ENCODE measurements around the gene CRTC3. TPM values are rescaled to one million over a fixed set of nuclear protein-coding genes. Genes with fewer than 3 reads are reported as not detected.
A peak's percentile ranks its signal among the peaks of the same experiment; 100 is the strongest.

The CRTC3 gene
- total RNA-seq, 1 experiment from 2014 or later, result 25.9 TPM

- Mint-ChIP-seq H3K27ac (ENCODE audit: low read depth, unreplicated experiment) (no peak overlapping the region), H3K36me3 (ENCODE audit: insufficient read depth, unreplicated experiment) (peaks cover 16% of the 10 kb centered on the region), H3K4me3 (ENCODE audit: unreplicated experiment) (no peak overlapping the region), H3K9me3 (ENCODE audit: unreplicated experiment) (no peaks in the 10 kb centered on the region), H3K4me1 (ENCODE audit: insufficient read depth, unreplicated experiment) (peaks cover 5% of the 10 kb centered on the region), H3K27me3 (ENCODE audit: insufficient read depth, unreplicated experiment) (no peaks in the 10 kb centered on the region)
- no peak for TF ChIP-seq CTCF (IDR thresholded peaks at IDR 0.05; ENCODE audit: unreplicated experiment)
- BruUV-seq (replicated peaks), result no TSS peak
- intact Hi-C loops (cut with micrococcal nuclease), result no loop called here
- POLR2A ChIA-PET, result no interaction called here
- DNase-seq (ENCODE audit: unreplicated experiment), result no peak
- CTCF ChIA-PET, result no interaction called here
These were observed 58.7 kb downstream of the CRTC3 start for GRCh38 chr15:90588427-90588826.

GRCh38 chr15:90591524-90591923 is 61.8 kb downstream of the CRTC3 start:
- BruUV-seq (replicated peaks), result no TSS peak
- H3K4me1 Mint-ChIP-seq (ENCODE audit: insufficient read depth, unreplicated experiment), result peaks cover 12% of the 10 kb centered on the region
- H3K9me3 Mint-ChIP-seq (ENCODE audit: unreplicated experiment), result no peaks in the 10 kb centered on the region
- no peak for DNase-seq (ENCODE audit: unreplicated experiment)
- ChIA-PET POLR2A (interaction anchor here (0.6 to 1.8 kb wide), 4 partner anchors 30 to 276 kb away, joined by 3 to 8 read pairs (median 3); no protein-coding TSS in a partner anchor), CTCF (interaction anchor here (0.6 kb wide), 1 partner anchor 725 kb away, joined by 3 read pairs; no protein-coding TSS in a partner anchor)
- TF ChIP-seq CTCF (IDR thresholded peaks at IDR 0.05; ENCODE audit: unreplicated experiment), result no peak
- H3K27me3 Mint-ChIP-seq (ENCODE audit: insufficient read depth, unreplicated experiment), result no peaks in the 10 kb centered on the region
- intact Hi-C loops (cut with micrococcal nuclease), result loop anchor here (5.0 kb wide), 1 partner anchor 59 kb away; no protein-coding TSS in a partner anchor
- H3K27ac Mint-ChIP-seq (ENCODE audit: low read depth, unreplicated experiment), result no peak overlapping the region
- peaks cover 20% of the 10 kb centered on the region for H3K36me3 Mint-ChIP-seq (ENCODE audit: insufficient read depth, unreplicated experiment)
- no peak overlapping the region for H3K4me3 Mint-ChIP-seq (ENCODE audit: unreplicated experiment)

- H3K4me1 Mint-ChIP-seq (ENCODE audit: insufficient read depth, unreplicated experiment), result peaks cover 12% of the 10 kb centered on the region
- H3K27me3 Mint-ChIP-seq (ENCODE audit: insufficient read depth, unreplicated experiment), result no peaks in the 10 kb centered on the region
- no peak for TF ChIP-seq CTCF (IDR thresholded peaks at IDR 0.05; ENCODE audit: unreplicated experiment)
- BruUV-seq (replicated peaks), result no TSS peak
- no peaks in the 10 kb centered on the region for H3K9me3 Mint-ChIP-seq (ENCODE audit: unreplicated experiment)
- intact Hi-C loops (cut with micrococcal nuclease), result loop anchor here (5.0 kb wide), 1 partner anchor 60 kb away; no protein-coding TSS in a partner anchor
- ChIA-PET CTCF (interaction anchor here (0.6 kb wide), 1 partner anchor 726 kb away, joined by 3 read pairs; no protein-coding TSS in a partner anchor), POLR2A (interaction anchor here (0.9 to 1.8 kb wide), 3 partner anchors 31 to 277 kb away, joined by 3 to 8 read pairs (median 3); no protein-coding TSS in a partner anchor)
- peaks cover 20% of the 10 kb centered on the region for H3K36me3 Mint-ChIP-seq (ENCODE audit: insufficient read depth, unreplicated experiment)
- H3K4me3 Mint-ChIP-seq (ENCODE audit: unreplicated experiment), result no peak overlapping the region
- peak; percentile 85 for DNase-seq (ENCODE audit: unreplicated experiment)
- H3K27ac Mint-ChIP-seq (ENCODE audit: low read depth, unreplicated experiment), result peak overlapping the region; percentile 57
These were observed 62.6 kb downstream of the CRTC3 start for GRCh38 chr15:90592131-90592881.

- Mint-ChIP-seq H3K4me3 (ENCODE audit: unreplicated experiment) (peak overlapping the region; percentile 52), H3K36me3 (ENCODE audit: insufficient read depth, unreplicated experiment) (peaks cover 17% of the 10 kb centered on the region), H3K4me1 (ENCODE audit: insufficient read depth, unreplicated experiment) (peaks cover 17% of the 10 kb centered on the region), H3K27me3 (ENCODE audit: insufficient read depth, unreplicated experiment) (no peaks in the 10 kb centered on the region), H3K9me3 (ENCODE audit: unreplicated experiment) (no peaks in the 10 kb centered on the region), H3K27ac (ENCODE audit: low read depth, unreplicated experiment) (peak overlapping the region; percentile 57)
- BruUV-seq (replicated peaks), result no TSS peak
- ChIA-PET CTCF (no interaction called here), POLR2A (no interaction called here)
- TF ChIP-seq CTCF (IDR thresholded peaks at IDR 0.05; ENCODE audit: unreplicated experiment), result no peak
- DNase-seq (ENCODE audit: unreplicated experiment), result no peak
- intact Hi-C loops (cut with micrococcal nuclease), result loop anchor here (5.0 kb wide), 1 partner anchor 61 kb away; no protein-coding TSS in a partner anchor
These were observed 63.9 kb downstream of the CRTC3 start for GRCh38 chr15:90593499-90594158.
